Measurements from ENCODE around the gene RPP14.
"Not testable (repeated sequence)": the region's sequence is repeated elsewhere in the genome, so short reads cannot be mapped to it uniquely, and the experiment has no call there.

Gene RPP14

DNA sequence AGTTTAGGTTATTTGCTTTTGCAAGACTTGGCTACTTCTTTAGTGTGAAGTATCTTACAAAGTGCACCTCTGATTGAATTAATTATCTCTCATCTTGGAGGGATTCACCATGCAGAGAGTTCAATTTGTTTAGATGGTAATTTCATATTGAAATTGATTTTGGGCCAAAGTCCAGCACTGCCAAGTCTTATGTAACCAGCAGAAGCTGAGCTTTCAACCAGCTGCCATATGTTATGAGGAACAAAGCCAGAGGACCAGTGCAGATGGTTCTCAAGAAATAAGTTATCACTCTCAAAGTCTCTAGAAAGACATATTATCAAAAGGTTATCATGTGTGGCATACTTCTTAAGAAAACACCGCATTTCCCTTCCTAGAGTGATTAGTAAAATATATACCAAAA is 39.5 kb upstream of the RPP14 start:
- TF ChIP-seq, protein P1, sequence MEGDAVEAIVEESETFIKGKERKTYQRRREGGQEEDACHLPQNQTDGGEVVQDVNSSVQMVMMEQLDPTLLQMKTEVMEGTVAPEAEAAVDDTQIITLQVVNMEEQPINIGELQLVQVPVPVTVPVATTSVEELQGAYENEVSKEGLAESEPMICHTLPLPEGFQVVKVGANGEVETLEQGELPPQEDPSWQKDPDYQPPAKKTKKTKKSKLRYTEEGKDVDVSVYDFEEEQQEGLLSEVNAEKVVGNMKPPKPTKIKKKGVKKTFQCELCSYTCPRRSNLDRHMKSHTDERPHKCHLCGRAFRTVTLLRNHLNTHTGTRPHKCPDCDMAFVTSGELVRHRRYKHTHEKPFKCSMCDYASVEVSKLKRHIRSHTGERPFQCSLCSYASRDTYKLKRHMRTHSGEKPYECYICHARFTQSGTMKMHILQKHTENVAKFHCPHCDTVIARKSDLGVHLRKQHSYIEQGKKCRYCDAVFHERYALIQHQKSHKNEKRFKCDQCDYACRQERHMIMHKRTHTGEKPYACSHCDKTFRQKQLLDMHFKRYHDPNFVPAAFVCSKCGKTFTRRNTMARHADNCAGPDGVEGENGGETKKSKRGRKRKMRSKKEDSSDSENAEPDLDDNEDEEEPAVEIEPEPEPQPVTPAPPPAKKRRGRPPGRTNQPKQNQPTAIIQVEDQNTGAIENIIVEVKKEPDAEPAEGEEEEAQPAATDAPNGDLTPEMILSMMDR (IDR thresholded peaks at IDR 0.05; ENCODE audit: borderline replicate concordance, control extremely low read depth, extremely low read depth, insufficient read depth, missing control alignments) = no peak
- no peak for DNase-seq (ENCODE audit: low spot score)
- in situ Hi-C loops (cut with MboI; ENCODE audit: low sequenced_read_pairs, unreplicated experiment) = no loop called here

DNA sequence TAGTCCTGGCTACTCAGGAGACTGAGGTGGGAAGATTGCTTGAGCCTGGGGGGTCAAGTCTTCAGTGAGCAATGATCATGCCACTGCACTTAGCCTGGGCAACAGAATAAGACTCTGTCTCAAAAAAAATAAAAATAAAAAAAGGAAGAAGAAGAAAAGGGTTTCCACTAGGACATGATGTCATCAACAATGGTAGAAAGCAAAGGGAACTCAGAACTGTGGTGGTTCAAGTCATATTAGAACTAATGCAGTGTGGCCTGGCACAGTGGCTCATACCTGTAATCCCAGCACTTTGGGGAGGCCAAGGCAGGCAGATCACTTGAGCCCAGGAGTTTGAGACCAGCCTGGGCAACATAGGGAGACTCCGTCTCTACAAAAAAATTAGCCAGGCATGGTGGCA is 38.5 kb upstream of the RPP14 start:
- in situ Hi-C loops (cut with MboI; ENCODE audit: low sequenced_read_pairs, unreplicated experiment); DNase-seq (ENCODE audit: low spot score): not testable (repeated sequence)

DNA sequence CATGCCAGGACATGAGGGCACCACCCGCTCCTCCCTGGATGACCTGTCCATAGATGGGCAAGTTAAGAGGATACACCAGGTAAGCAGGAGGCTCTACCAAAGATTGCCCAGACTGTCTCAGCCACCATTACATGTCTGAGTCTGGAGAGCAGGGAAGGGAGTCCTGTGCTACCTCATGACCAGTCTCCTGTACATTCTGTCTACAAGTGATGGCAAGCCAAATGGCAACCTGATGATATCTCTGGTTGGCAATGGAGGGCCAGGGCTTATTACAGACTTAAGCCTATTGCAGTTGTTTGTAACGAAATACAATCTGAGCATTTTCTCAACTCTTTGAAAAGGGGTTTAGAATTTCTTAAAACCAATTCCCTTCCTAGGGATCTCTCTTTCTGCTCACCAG is 36.7 kb upstream of the RPP14 start:
- TF ChIP-seq, protein P1 (IDR thresholded peaks at IDR 0.05; ENCODE audit: borderline replicate concordance, control extremely low read depth, extremely low read depth, insufficient read depth, missing control alignments) = no peak
- in situ Hi-C loops (cut with MboI; ENCODE audit: low sequenced_read_pairs, unreplicated experiment) = no loop called here

DNA sequence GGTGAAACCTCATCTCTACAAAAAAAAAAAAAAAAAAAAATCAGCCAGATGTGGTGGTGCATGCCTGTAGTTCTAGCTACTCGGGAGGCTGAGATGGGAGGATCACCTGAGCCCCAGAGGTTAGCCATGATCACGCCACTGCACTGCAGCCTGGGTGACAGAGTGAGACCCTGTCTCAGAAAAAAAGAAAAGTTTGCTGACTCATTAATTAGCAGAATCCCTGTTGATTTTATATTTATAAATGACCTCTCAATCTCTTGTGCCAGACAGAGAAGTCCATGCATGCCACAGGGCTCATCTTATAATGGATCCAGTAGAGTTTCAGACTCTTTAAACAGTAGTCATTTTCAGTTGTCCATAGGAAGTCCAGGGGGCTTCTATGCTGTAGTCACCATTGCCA is 35.6 kb upstream of the RPP14 start:
- TF ChIP-seq, protein P1 (IDR thresholded peaks at IDR 0.05; ENCODE audit: borderline replicate concordance, control extremely low read depth, extremely low read depth, insufficient read depth, missing control alignments) = no peak
- in situ Hi-C loops (cut with MboI; ENCODE audit: low sequenced_read_pairs, unreplicated experiment) = no loop called here
- no peak for DNase-seq (ENCODE audit: low spot score)

More for the DNA sequence above, 36.7 kb upstream of the RPP14 start:
- no peak for DNase-seq (ENCODE audit: low spot score)

DNA sequence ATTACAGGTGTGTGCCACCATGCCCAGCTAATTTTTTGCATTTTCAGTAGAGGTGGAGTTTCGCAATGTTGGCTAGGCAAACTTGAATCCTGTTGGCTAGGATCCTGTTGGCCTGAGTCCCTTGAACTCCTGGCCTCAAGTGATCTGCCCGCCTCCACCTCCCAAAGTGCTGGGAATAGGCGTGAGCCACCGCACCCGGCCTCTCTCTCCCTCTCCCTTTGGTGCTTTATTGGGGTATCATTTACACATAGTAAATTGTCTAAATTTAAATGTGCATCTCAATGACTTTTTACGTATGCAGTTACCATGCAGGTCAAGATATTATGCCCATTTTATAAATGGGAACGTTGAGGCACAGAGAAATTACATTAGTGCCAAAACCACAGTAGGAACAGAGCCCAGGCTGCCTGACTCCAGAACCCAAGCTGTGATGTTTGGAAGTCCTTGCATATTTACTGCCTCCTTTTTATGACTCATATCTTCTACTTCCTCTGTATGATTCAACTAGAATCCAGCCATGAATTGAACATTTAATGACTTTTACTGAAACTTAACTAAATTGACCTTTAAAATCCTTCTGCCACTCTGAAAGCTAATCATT is 34.0 kb upstream of the RPP14 start:
- TF ChIP-seq, protein P1 (IDR thresholded peaks at IDR 0.05; ENCODE audit: borderline replicate concordance, control extremely low read depth, extremely low read depth, insufficient read depth, missing control alignments) = no peak
- in situ Hi-C loops (cut with MboI; ENCODE audit: low sequenced_read_pairs, unreplicated experiment) = no loop called here
- DNase-seq (ENCODE audit: low spot score) = no peak

DNA sequence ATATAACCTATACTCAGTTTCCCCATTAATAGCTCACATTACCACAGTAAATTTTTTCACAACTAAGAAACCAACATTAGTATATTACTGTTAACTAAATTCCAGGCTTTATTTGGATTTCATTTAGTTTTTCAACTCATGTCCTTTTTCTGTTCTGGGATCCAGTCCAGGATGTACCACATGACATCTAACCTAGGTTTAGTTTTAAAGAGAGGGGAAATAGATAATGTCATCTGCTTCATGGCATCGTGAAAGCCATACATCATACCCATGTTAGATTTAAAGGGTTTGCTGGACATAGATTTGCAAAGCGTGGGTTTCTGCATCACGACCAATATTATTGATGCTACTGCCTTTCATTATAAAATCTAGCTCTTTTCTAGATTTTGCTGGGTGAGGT is 33.2 kb upstream of the RPP14 start:
- TF ChIP-seq, protein P1 (IDR thresholded peaks at IDR 0.05; ENCODE audit: borderline replicate concordance, control extremely low read depth, extremely low read depth, insufficient read depth, missing control alignments) = no peak
- in situ Hi-C loops (cut with MboI; ENCODE audit: low sequenced_read_pairs, unreplicated experiment) = no loop called here
- no peak for DNase-seq (ENCODE audit: low spot score)

DNA sequence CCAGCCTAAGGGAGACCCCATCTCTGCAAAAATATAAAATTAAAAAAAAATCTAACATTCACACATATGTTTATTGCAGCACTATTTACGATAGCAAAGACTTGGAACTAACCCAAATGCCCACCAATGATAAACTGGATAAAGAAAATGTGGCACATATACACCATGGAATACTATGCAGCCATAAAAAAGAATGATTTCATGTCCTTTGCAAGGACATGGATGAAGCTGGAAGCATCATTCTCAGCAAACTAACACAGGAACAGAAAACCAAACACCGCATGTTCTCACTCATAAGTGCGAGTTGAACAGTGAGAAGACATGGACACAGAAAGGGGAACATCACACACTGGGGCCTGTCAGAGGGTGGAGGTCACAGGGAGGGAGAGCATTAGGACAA is 32.7 kb upstream of the RPP14 start:
- in situ Hi-C loops (cut with MboI; ENCODE audit: low sequenced_read_pairs, unreplicated experiment); DNase-seq (ENCODE audit: low spot score): not testable (repeated sequence)

DNA sequence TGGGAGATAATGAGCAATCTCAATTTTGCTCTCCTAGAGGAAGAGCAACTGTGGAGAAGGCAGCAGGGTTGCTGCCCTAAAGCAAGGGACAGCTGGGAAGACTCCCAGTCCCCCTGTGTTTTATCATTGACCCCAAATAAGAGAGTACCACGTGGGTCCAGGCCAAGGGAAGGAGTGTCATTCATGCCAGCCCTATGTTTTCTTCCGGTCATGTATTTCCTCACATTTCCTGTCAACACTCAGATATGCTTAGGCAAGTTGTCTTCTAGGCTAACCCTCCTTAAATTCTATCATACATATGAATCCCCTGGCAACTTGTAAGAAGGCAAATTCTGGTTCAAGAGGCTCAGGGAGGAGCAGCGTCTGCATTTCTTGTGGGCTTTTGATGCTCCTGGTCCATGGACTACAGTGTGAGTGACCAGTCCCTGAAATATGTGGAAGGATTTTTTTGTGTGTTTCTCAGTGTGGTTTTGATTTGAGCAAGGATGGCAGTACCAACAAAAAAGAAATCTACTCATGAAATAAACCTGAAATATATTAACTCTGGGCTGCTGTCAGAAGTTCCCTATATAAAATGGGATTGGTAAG is 31.9 kb upstream of the RPP14 start:
- DNase-seq (ENCODE audit: low spot score) = no peak
- in situ Hi-C loops (cut with MboI; ENCODE audit: low sequenced_read_pairs, unreplicated experiment) = no loop called here
- TF ChIP-seq, protein P1 (IDR thresholded peaks at IDR 0.05; ENCODE audit: borderline replicate concordance, control extremely low read depth, extremely low read depth, insufficient read depth, missing control alignments) = no peak

All from GM13976 (cell line).